ENCODE measurements around the gene CCNJL.

The CCNJL gene

GRCh38 chr5:160289721-160290120, 22.6 kb downstream of the CCNJL start:
- no peak for DNase-seq

- no peak for DNase-seq
Measured at GRCh38 chr5:160289356-160289651, 23.1 kb downstream of the CCNJL start.

GRCh38 chr5:160287378-160288051, 24.8 kb downstream of the CCNJL start:
- DNase-seq = no peak

GRCh38 chr5:160286947-160287346, 25.4 kb downstream of the CCNJL start:
- no peak for DNase-seq

- no peak for DNase-seq
Measured at GRCh38 chr5:160285316-160285715, 27.0 kb downstream of the CCNJL start.

GRCh38 chr5:160284291-160284873, 28.0 kb downstream of the CCNJL start:
- DNase-seq = no peak

GRCh38 chr5:160281275-160281674, 31.1 kb downstream of the CCNJL start:
- no peak for DNase-seq

- DNase-seq = no peak
Measured at GRCh38 chr5:160280384-160281095, 31.8 kb downstream of the CCNJL start.

GRCh38 chr5:160278343-160278742, 34.0 kb downstream of the CCNJL start:
- DNase-seq = no peak

GRCh38 chr5:160274483-160274931, 37.9 kb downstream of the CCNJL start:
- DNase-seq = no peak

- no peak for DNase-seq
Measured at GRCh38 chr5:160272889-160273288, 39.5 kb downstream of the CCNJL start.

GRCh38 chr5:160272264-160272663, 40.1 kb downstream of the CCNJL start:
- no peak for DNase-seq

GRCh38 chr5:160271836-160272235, 40.5 kb downstream of the CCNJL start:
- no peak for DNase-seq

GRCh38 chr5:160271396-160271795, 41.0 kb downstream of the CCNJL start:
- peak; percentile 17 for DNase-seq

GRCh38 chr5:160270704-160271103, 41.7 kb downstream of the CCNJL start:
- DNase-seq = no peak

- DNase-seq = peak; percentile 71
Measured at GRCh38 chr5:160269017-160269416, 43.3 kb downstream of the CCNJL start.

- no peak for DNase-seq
Measured at GRCh38 chr5:160268121-160268520, 44.2 kb downstream of the CCNJL start.

GRCh38 chr5:160266752-160267345, 45.5 kb downstream of the CCNJL start:
- DNase-seq = no peak

- DNase-seq = no peak
Measured at GRCh38 chr5:160266044-160266443, 46.3 kb downstream of the CCNJL start.

- no peak for DNase-seq
Measured at GRCh38 chr5:160263326-160263855, 49.0 kb downstream of the CCNJL start.

GRCh38 chr5:160262151-160263074, 50.0 kb downstream of the CCNJL start:
- peak; percentile 79 for DNase-seq
